GM20000 (cell line): ENCODE data around the gene ZNF432.

Source experiments
- DNase-seq: peaks from one replicate; pipeline ENCODE4 v3.0.0; 2012; ENCODE audit warnings: low spot score
- TF ChIP-seq, protein P1 (sequence below): IDR thresholded peaks from 2 replicates; pipeline ENCODE4 v1.5.1; 2012; ENCODE audit warnings: mild to moderate bottlenecking, control low read depth; ENCODE audit errors: extremely low read depth, missing control alignments

Gene ZNF432

DNA sequence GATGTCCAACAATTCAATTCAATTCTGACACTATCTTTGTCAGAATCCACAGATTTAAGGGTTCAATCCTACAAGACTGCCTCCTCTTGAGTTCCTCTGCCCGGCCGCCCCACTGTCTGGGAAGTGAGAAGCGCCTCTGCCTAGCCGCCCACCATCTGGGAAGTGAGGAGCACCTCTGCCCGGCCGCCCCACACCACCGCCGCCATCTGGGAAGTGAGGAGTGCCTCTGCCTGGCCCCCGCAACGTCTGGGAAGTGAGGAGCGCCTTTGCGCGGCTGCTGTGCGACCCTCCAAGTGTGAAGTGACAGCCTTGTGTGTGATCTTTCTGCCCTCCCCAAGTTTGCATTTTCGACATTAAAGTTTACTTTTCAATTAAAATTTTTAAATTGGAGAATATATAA, 26.4 kb downstream of the ZNF432 start:
- TF ChIP-seq, protein P1, sequence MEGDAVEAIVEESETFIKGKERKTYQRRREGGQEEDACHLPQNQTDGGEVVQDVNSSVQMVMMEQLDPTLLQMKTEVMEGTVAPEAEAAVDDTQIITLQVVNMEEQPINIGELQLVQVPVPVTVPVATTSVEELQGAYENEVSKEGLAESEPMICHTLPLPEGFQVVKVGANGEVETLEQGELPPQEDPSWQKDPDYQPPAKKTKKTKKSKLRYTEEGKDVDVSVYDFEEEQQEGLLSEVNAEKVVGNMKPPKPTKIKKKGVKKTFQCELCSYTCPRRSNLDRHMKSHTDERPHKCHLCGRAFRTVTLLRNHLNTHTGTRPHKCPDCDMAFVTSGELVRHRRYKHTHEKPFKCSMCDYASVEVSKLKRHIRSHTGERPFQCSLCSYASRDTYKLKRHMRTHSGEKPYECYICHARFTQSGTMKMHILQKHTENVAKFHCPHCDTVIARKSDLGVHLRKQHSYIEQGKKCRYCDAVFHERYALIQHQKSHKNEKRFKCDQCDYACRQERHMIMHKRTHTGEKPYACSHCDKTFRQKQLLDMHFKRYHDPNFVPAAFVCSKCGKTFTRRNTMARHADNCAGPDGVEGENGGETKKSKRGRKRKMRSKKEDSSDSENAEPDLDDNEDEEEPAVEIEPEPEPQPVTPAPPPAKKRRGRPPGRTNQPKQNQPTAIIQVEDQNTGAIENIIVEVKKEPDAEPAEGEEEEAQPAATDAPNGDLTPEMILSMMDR, result no peak
- DNase-seq, result no peak

DNA sequence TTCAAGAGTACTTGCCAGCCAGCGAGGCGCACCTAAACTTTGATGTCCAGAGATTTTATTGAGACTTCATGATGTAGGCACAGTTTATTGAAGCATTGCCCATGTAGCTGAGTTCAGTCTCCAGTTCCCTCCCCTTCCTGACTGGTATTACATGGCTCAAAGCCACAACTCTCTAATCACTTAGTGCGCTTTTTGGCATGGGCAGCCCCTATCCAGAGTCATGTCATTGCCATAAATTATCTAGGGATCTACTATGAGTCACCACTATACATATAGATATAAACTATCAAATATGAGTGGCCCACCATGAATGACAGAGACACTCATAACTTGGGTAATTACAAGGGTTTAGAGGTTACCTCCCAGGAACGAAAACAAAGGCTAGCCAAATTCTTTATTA, 28.1 kb downstream of the ZNF432 start:
- TF ChIP-seq, protein P1, result no peak
- no peak for DNase-seq

DNA sequence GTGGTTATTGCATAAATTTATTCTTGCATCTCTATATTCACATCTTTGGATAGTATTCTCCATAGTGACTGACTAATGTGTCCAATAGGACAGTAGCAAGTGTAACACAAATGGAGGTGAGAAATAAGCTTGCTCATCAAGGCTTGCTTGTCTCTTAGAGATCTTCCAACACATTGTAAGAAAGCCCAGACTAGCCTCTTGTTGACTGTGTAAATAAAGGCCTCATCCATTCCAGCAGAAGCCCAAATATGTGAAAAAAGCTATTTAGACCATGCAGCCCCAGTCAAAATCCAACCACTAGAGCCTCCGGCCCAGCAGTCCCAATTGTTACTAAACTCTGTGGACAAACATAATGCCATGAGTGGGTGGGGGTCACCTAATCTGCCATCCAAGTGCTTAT, 38.0 kb downstream of the ZNF432 start:
- TF ChIP-seq, protein P1, result no peak
- DNase-seq, result no peak

DNA sequence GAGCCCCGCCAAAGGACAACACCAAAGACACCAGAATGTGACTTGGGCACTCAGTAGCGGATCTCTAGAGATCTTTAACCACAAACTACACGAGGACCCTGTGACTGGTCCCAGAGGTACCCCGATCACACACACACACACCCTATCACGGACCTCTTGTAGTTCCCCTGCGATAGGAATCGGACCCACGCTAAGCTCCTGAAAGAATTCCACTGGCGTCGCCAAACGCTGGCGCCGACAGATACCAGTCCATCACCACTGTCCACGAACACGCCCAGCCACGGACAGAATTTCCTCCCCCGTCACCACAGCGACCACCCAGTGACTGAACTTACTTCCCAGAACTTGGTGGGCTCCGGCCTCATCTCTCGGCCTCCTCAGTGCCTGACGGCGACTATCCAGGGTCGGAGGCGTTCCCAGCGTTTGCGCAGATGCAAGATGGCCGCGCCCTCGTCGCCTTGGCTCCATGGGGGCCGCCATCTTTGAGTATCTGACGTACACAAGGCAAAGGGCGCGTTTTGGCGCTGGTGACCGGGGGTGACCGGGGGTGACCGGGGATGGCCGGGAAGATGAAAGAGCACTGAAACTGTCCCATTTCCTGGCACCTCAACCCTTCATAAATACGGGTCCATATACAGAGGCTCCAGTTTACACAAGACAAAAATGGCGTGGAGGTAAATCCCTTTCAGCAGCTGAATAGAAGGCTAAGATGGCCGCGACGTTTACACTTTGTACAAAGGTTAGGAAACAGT, 40.7 kb downstream of the ZNF432 start, which contains the start of gene ZNF615:
TSS of gene ZNF615 (minus strand) at position 406 of the 752 bp plus-strand sequence. CDS start 4,500 bp downstream, outside the sequence.
- DNase-seq, result peak; percentile 81
- TF ChIP-seq, protein P1, result no peak

DNA sequence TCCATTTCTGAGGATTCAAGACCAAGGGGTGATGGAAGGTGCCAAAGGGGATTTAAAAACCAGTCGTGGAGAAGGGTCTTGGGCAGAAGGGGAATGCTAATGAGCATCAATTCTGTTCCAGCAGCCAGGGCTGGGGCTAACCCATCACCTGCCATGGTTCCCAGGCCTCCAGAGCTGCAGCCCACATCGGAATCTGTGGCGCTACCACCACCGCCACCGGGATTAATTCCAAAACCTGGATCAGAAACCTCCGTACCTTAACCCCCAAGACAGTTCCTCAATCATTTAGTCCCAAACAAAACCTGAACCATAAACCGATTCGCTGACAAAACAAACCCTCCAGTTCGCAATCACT, 41.2 kb downstream of the ZNF432 start:
- TF ChIP-seq, protein P1, result no peak
- no peak for DNase-seq

DNA sequence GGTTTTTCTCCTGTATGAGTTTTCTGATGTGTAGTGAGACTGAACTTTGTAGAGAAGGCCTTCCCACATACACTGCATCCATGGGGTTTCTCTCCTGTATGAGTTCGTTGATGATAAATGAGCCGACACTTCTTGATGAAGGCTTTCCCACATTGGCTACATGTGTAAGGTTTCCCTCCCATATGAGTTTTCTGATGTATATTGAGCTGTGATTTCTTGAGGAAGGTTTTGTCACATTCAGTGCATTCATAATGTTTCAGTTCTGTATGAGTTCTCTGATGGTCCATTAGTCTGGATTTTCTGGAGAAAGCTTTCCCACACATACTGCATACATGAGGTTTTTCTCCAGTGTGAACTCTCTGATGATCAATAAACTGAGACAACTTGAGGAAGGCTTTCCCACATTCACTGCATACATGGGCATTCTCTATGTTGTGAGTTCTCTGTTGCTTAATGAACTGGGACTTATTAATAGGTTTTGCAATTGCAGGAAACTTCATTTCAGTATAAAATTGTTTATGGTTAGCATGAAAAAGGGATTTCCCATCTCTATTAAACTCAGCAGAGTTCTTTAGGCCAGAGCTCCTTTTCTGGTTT, 54.5 kb downstream of the ZNF432 start:
- DNase-seq, result no peak
- TF ChIP-seq, protein P1, result no peak

DNA sequence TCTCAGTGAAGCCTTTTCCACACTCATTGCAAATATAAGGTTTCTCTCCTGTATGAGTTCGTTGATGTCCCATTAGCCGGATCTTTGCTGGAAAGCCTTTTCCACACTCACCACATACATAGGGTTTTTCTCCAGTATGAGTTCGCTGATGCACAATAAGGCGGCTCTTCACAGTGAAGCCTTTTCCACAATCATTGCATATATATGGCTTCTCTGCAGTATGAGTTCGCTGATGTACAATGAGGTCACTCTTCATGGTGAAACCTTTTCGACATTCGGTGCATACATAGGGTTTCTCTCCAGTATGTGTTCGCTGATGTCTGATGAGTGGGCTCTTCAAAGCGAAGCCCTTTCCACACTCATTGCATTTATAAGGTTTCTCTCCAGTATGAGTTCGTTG, 55.2 kb downstream of the ZNF432 start:
- TF ChIP-seq, protein P1, result no peak
- DNase-seq, result no peak
